Measurements from ENCODE around the gene NRG2.

Gene NRG2

DNA sequence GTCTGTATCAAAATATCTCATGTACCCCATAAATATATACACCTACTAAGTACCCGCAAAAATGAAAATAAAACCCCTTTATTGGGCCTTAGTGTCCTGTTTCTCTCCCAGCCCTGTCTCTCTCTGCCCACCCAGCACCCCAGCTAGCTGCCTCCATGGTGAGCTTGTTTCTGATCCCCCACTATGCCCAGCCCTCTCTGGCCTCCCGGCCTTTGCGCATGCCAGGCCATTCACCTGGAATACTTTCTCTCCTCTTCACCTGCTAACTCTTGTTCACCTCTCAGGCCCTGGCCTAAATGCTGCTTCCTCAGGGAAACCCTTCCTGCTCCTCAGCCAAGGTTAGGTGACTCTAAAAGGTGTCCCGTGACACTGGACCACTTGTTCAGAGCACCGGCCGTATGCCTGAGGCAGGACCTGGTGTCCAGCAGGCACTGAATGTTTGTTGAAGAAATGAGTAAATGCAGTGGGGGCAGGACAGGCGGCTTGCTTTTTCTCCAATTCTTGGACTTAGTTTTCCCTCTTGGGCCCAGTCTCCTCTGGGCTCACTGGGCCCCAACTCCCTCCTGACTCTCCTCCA, 189.0 kb downstream of the NRG2 start:
- no peak for DNase-seq

DNA sequence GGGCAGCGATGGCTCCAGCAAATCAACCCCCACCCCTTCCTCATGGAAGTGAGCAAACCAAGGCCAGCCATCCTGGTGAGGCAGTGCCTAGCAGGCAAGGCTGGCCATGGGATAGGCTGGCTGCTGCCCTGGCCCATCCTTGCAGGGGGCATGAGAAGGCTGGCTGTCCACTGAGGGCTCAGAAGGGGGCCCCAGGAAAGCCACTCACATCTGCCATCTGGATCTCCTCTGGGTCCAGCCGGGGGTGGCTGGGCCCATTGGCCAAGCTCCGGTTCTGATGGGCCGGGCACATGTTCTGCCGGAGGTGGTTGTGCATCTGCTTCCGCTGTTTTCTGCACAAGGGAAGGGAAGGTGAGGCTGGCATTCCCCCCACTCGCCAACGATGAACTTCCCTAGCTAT, 190.4 kb downstream of the NRG2 start:
- no peak for DNase-seq

DNA sequence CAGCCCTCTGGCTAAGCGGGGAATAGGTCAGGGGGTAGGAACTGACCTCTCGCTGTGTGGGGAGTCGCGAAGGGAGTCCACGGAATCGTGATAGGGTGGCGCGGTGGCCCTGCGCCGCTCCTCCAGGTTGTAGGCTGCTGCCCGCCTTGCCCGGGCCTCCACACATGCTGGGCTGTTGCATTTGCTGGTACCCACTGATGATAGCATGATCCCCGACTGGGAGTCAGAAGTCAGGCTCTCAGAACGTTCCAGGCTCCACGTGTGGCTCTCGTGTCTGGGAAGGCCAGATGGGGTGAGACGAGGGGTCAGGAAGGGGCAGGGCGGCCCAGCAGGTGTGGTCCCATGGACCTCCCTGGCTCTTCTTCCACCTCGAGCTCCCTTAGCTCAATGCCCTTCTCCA, 191.5 kb downstream of the NRG2 start:
- DNase-seq, result no peak

- no peak for DNase-seq
Observed at GRCh38 chr5:139850423-139851016, 192.6 kb downstream of the NRG2 start.

DNA sequence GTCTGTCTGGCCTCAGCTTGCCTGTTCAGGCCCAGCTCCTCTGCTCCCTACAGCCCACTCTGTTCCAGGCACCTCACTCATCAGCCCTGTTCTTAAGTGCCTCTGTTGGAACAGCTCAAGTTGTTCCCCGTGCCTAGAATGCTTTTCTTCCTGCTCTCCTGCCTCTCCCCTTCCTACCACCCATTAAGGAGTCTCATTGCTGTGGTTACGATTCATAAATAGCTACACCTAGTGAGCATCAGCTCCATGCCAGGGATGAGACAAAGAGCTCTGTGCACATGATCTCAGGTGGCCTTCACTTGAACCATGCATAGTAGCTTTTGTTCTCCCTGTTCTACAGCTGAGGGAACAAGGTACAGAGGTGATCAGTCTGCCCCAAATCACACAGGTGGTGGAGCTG, 193.2 kb downstream of the NRG2 start:
- DNase-seq, result no peak

DNA sequence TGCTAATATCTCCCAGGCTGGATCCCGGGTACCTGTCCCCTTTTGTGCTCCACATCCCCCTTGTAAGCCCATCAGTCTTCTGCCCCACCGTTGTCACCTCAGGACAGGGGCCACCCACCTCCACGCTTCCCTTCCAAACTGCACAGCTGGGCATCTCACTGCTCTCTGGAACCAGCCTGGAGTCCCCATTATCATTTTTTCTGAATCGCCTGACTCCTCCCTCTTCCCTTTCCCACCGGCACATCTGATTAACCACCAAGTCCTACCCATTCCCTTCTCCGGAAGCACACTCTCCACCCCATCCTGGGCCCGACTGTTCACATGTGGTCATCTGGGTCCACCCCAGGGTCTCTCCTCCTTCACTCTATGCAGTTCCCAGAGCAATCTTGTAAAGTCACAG, 193.6 kb downstream of the NRG2 start:
- DNase-seq, result no peak

- DNase-seq, result no peak
Observed at GRCh38 chr5:139848508-139849100, 194.5 kb downstream of the NRG2 start.

GRCh38 chr5:139847790-139848507, 195.2 kb downstream of the NRG2 start:
- peak; percentile 58 to 88 (median 71) for DNase-seq

DNA sequence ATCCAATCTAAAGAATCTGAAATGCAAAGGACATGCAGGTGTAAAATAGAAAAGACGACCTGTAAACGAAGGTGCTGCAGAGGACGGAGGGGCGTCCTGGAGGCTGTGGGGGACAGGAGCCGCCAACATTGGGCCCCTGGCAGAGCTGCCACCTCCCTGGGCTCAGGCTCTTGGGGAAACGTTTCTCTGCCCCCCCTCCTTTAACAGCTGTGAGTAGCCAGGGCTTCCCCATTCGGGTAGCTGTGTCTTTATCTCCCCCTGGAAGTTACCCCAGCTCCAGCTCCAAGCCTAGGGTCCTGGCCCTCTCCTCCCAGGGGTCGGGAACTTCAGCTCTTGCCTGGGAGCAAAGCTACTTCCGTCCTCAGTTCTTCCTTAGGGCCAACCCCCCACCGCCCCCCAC, 196.0 kb downstream of the NRG2 start:
- peak in 1 of 4 experiments; percentile 6 for DNase-seq

DNA sequence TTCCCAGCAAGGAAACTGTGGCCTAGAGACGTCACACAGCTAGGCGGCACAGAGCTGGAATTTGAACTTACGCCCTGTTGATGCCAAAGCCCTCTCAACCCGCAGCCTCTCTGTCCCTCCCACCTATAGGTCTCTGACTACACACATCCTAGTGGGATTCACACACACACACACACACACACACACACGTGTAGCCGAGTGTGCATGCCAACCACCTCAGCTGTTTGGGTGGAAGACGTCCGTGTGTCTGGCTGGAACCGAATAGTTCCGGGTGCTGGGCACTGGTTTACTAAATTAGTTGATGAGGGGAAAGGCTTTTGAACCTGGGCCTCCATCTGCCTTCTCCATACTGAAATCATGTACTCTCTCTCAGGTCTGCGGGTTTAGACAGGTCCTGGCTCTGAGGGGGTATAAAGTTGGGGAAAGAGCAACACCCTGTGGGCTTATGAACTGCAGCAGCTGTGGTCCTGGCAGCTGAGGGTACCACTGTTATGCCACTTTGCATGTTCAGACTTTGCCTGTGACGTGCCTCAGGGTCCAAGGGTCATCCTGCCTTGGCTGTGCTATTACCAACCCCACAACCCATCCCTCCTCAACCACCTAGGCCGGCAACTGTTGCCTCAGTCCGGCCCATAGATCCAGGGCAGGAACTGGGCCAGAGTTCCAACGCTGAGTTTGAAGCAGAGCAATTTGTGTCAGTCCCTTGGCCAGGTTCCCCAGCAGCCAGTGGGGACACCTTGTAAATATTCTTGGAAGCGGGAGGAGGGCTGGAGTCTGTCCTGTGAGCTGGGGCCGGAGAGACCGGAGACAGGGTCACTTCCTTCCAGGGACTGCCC, 197.0 kb downstream of the NRG2 start:
- no peak for DNase-seq

GRCh38 chr5:139844472-139845145, 198.5 kb downstream of the NRG2 start:
- peak; percentile 74 to 83 (median 80) for DNase-seq

GRCh38 chr5:139843991-139844390, 199.1 kb downstream of the NRG2 start:
- no peak for DNase-seq

DNA sequence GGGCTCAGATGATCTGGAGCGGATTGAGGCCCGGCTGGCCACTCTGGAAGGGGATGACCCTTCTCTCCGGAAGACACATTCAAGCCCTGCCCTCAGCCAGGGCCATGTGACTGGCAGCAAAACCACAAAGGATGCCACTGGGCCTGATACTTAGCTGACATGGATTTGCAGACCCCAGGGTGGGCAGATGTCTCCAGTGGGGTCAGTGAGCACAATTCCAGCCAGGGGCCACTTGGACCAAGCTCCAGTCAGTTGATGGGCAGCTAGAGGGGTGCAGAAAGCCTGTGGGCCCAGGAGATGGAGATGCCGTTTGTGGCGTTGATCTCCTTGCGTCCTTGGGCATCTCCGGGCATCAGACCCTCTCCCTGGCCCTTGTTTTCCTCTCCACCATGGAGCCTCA, 200.8 kb downstream of the NRG2 start:
- no peak for DNase-seq

DNA sequence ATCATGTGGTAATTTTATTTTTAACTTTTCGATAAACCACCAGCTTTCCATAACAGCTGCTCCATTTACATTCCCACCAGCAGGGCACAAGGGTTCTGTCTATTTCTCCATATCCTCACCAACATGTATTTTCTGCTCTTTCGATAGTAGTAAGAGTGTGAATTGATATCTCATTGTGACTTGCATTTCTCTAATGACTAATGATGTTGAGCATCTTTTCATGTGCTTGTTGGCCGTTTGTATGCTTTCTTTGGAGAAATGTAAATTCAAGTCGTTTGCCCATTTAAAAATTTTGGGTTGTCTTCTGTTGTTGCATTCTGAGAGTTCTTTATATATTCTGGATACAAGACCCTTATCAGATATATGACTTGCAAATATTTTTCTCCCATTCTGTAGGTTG, 201.6 kb downstream of the NRG2 start:
- DNase-seq, result no peak

DNA sequence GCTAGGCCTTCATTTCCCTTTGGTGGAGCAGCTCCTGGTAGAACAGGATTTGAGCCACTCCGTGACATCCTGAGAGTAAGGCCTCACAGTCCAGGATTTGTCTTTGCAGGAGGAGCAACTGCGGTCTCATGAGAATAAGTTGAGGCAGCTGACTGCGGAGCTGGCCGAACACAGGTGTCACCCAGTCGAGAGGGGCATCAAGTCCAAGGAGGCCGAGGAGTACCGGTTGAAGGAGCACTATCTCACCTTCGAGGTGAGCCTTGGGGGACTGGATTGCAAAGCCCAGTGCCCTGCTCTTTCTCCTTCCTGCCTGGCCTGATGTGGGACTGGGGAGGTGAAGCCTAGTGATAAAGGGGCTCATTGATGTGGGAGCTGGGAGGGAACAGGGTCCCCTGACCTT, 203.2 kb downstream of the NRG2 start:
- no peak for DNase-seq

GRCh38 chr5:139839232-139839815, 203.8 kb downstream of the NRG2 start:
- no peak for DNase-seq

DNA sequence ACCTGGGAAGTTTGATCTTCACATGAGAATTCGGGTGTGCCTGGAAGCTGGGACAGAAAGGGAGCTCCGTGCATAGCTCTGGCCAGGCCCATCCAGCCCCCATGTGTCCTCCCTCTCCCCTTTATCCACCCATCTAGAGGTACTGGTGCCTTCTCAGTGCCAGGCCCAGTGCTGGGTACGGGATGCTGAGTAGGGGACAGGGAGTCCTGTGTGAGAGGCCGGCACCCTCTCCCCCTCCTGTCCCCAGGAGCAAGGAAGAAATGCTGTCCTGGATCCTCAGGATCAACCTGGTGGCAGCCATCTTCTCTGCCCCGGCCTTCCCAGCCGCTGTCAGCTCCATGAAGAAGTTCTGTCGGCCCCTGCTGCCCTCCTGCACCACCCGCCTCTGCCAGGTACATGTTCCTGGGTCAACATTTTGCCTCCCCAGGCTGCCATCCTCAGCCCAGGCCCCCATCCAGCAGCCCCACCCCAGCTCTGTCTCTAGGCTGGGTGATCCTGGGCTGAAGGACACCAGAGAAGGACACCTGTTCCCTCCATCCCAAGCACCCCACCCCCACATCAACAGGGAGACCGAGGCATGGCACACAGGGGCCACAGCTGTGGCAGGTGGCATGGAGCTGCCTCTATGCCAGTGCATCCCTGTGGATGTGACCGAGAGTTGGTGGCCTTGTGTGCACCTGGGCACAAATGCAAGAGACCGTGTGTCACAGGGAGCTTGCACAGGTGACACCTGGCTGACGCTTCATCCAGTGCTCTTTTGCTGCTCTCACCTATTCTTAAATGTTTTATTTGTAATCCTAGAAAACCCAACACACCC, 204.5 kb downstream of the NRG2 start:
- no peak for DNase-seq

DNA sequence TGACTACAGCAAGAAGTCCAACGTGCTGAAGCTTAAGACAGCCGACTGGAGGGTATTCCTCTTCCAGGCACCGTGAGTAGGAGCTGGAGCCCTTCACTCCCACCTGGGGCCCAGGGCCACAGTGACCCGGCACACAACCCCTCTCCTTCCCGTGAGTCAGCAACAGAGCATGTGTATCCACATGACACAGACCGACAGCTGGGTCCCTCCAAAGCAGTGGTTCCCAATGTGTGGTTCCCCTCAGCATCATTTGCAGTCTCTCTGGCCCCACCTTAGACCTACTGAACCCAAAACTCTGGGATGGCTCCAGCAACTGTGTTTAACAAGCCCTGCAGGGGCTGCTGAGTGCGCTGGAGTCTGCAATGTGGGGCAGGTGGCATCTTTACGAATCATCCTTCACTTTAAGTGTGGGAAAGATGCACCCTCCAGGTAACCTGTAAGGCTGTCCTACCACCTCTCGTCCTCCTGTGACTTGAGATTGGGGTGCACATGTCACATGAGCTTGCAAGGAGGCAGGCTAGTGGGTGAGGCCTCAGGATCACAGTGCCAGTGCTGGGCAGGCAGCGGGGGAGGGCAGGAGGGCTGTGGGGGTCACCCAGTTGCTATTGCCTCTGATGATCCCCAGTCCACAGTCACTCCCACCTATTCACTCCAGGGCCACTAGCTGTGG, 205.3 kb downstream of the NRG2 start:
- no peak for DNase-seq

GRCh38 chr5:139836469-139837208, 206.5 kb downstream of the NRG2 start:
- no peak for DNase-seq

DNA sequence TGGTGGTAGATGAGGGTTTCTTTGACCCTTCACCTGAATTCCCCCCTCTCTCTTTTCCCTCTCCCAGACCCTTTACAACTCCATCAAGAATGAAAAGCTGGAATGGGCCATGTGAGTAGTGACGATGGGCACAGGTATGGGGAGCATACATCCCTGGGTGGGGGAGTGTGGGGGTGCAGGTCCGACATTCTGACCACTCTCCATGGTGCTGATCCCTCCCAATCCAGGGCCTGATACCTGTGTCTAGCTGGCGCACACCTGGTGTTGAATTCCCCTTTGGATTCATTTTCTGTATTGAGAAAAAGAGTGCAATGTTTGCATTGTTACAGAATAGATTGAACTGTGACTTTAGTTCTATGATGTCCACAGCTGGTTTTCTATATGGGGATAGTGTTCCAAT, 207.4 kb downstream of the NRG2 start:
- DNase-seq, result no peak
